Measurements from ENCODE around the gene TSSK3.

TSSK3 gene

GRCh38 chr1:32405672-32406467, 43.5 kb downstream of the TSSK3 start:
- no peak for DNase-seq

GRCh38 chr1:32406629-32407111, 44.3 kb downstream of the TSSK3 start:
- no peak for DNase-seq

- DNase-seq: no peak
Measured at GRCh38 chr1:32411261-32411660, 48.9 kb downstream of the TSSK3 start.

- peak; percentile 51 for DNase-seq
Measured at GRCh38 chr1:32413507-32414185, 51.3 kb downstream of the TSSK3 start.

All from NCI-H1105 treated with DMSO at 0.1 percent for 48 hours (cell line).